HG02943 (cell line): ENCODE results near the gene CWF19L1.

Experiments
- ATAC-seq: cut with Tn5 transposase; IDR thresholded peaks from one replicate; pipeline ENCODE4 v1.9.1; 2021; ENCODE audit warnings: mild to moderate bottlenecking, low read depth, moderate library complexity; ENCODE audit not compliant: unreplicated experiment

CWF19L1 gene

DNA sequence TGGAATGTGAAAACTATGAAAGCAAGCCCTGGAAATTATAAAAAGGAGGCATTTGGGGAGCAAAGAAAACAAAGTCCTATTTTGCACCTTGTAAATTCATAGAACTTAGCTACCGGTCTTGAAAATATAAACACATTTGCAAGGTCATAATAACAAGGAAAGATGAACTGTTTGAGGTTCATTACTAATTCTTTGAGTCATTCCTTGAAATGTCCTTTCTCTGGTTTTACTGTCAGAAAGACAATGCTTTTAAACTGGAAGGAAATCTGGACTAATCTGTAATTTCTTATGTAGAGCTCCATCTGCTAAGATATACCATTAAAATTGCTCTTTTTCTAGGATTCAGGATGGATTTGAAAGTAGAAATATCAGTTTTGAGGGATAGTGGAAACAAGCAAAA lies 83.0 kb downstream of the CWF19L1 start:
- ATAC-seq: no peak

DNA sequence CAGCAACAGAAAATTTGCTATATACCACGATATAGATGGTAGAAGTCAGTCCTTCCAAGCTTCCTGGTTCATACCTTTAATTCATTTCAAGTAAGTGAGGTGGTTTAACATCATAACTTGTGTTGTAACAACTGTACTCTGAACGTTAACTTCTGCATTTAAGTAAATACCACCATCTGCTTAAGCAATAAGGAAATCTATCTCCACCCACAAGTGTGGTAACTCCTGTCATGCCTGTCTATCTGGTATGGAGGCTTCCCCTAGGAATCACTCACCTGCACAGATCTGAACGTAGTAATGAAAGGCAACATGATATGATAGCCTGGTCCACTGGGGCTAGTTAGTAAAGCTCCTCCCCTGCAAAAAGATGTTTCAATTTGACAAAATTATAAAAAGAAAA lies 84.0 kb downstream of the CWF19L1 start:
- ATAC-seq: no peak

GRCh38 chr10:100182908-100183307 lies 84.5 kb downstream of the CWF19L1 start:
- ATAC-seq: no peak
